Activated T-cell treated with anti-CD3 and anti-CD28 coated beads, Interleukin-2, amount 50 U/mL, for 24 hours (primary cell): ENCODE measurements around the gene PACRG.

Source experiments
- DNase-seq: peaks from one replicate; pipeline ENCODE4 v3.0.0-alpha.2; 2020
- H3K27ac Mint-ChIP-seq: 2 replicates; pipeline ENCODE4 v1.8.0; 2020; ENCODE audit warnings: mild to moderate bottlenecking, mixed read lengths
- H3K27me3 Mint-ChIP-seq: 2 replicates; pipeline ENCODE4 v1.8.0; 2020; ENCODE audit warnings: mixed read lengths
- H3K36me3 Mint-ChIP-seq: 2 replicates; pipeline ENCODE4 v1.8.0; 2020; ENCODE audit warnings: low read depth, mixed read lengths
- H3K4me1 Mint-ChIP-seq: 2 replicates; pipeline ENCODE4 v1.8.0; 2020; ENCODE audit warnings: low read depth, mixed read lengths
- H3K4me3 Mint-ChIP-seq: 2 replicates; pipeline ENCODE4 v1.8.0; 2020; ENCODE audit warnings: mild to moderate bottlenecking, moderate library complexity, mixed read lengths
- H3K9me3 Mint-ChIP-seq: 2 replicates; pipeline ENCODE4 v1.8.0; 2020; ENCODE audit warnings: mixed read lengths

Gene PACRG

DNA sequence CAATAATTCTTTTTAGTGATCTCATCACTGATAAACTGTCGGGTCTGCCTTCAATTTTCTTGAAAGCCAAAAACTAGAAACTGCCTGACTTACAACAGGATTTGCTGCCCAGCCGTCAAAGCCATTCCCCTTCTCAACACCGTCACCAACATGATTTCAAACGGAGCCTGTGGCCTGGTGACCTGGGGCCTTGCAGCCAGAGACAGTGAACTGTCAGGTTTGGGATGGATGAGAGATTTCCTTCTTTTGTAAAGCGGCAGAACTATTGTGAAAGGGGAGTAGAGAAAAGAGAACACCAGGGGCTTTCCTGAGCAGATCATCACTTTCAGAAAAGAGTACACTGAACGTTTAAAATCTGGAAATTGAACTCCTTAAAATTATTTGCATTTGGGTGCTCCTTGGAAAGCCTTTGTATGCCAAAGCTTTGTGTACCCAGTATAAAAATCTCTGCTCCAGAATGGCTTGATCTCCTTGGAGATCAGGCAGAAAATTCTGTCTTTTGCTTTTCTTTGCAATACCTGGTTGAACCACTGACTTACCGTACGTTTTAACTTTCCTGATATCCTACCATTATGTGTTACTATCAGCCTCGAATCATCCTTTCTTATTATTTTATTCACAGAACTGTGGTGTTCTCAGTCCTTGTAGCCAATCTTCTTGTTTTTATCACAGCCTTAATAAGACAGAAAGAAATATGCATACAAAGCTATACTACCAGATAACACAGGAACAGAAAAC is 125.2 kb downstream of the PACRG start:
- no peaks in the 10 kb centered on the region for H3K36me3 Mint-ChIP-seq
- no peak overlapping the region for H3K4me3 Mint-ChIP-seq
- DNase-seq: no peak
- H3K4me1 Mint-ChIP-seq: no peaks in the 10 kb centered on the region
- no peak overlapping the region for H3K27ac Mint-ChIP-seq
- no peaks in the 10 kb centered on the region for H3K9me3 Mint-ChIP-seq
- H3K27me3 Mint-ChIP-seq: peaks cover 5% of the 10 kb centered on the region

- H3K27me3 Mint-ChIP-seq: peaks cover 5% of the 10 kb centered on the region
- H3K9me3 Mint-ChIP-seq: no peaks in the 10 kb centered on the region
- no peaks in the 10 kb centered on the region for H3K4me1 Mint-ChIP-seq
- H3K4me3 Mint-ChIP-seq: no peak overlapping the region
- no peak overlapping the region for H3K27ac Mint-ChIP-seq
- no peak for DNase-seq
- H3K36me3 Mint-ChIP-seq: no peaks in the 10 kb centered on the region
Observed at GRCh38 chr6:162854228-162854627, 126.5 kb downstream of the PACRG start.

GRCh38 chr6:162854734-162855191 is 127.0 kb downstream of the PACRG start:
- Mint-ChIP-seq H3K9me3 (no peaks in the 10 kb centered on the region), H3K4me3 (no peak overlapping the region), H3K36me3 (no peaks in the 10 kb centered on the region), H3K27ac (no peak overlapping the region), H3K4me1 (no peaks in the 10 kb centered on the region), H3K27me3 (peaks cover 5% of the 10 kb centered on the region)
- DNase-seq: no peak

DNA sequence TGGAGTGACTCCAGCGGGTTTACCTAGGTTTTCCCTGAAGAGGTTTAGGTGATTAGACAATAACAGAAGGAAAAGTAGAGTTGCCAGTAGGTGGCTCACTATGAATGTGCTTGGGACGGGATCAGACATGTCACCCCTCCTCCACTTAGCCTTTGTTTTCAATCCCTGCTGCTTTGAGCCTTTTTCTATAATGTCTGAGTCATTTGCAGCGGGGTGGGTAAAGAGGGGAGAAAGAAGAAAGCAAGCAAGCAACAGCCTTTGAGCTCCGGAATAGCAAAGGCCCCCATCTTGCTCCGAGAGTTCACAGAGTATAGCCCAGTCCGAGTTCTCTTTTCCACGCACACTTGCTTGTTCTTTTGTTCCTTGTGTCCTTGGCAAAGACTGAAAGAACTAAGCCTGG is 129.1 kb downstream of the PACRG start:
- DNase-seq: no peak
- Mint-ChIP-seq H3K4me1 (no peaks in the 10 kb centered on the region), H3K36me3 (no peaks in the 10 kb centered on the region), H3K27ac (no peak overlapping the region), H3K4me3 (no peak overlapping the region), H3K9me3 (no peaks in the 10 kb centered on the region), H3K27me3 (peaks cover 5% of the 10 kb centered on the region)

GRCh38 chr6:162857326-162857725 is 129.6 kb downstream of the PACRG start:
- peaks cover 5% of the 10 kb centered on the region for H3K27me3 Mint-ChIP-seq
- no peak overlapping the region for H3K4me3 Mint-ChIP-seq
- H3K36me3 Mint-ChIP-seq: no peaks in the 10 kb centered on the region
- no peak for DNase-seq
- no peaks in the 10 kb centered on the region for H3K4me1 Mint-ChIP-seq
- no peaks in the 10 kb centered on the region for H3K9me3 Mint-ChIP-seq
- no peak overlapping the region for H3K27ac Mint-ChIP-seq

- H3K9me3 Mint-ChIP-seq: no peaks in the 10 kb centered on the region
- DNase-seq: no peak
- H3K4me3 Mint-ChIP-seq: no peak overlapping the region
- no peaks in the 10 kb centered on the region for H3K27me3 Mint-ChIP-seq
- H3K4me1 Mint-ChIP-seq: no peaks in the 10 kb centered on the region
- H3K27ac Mint-ChIP-seq: no peak overlapping the region
- no peaks in the 10 kb centered on the region for H3K36me3 Mint-ChIP-seq
Observed at GRCh38 chr6:162862462-162862861, 134.7 kb downstream of the PACRG start.

- DNase-seq: no peak
- H3K36me3 Mint-ChIP-seq: no peaks in the 10 kb centered on the region
- no peaks in the 10 kb centered on the region for H3K27me3 Mint-ChIP-seq
- H3K27ac Mint-ChIP-seq: no peak overlapping the region
- no peaks in the 10 kb centered on the region for H3K9me3 Mint-ChIP-seq
- no peak overlapping the region for H3K4me3 Mint-ChIP-seq
- H3K4me1 Mint-ChIP-seq: no peaks in the 10 kb centered on the region
Observed at GRCh38 chr6:162862941-162863340, 135.2 kb downstream of the PACRG start.

GRCh38 chr6:162863821-162864220 is 136.0 kb downstream of the PACRG start:
- Mint-ChIP-seq H3K36me3 (no peaks in the 10 kb centered on the region), H3K27me3 (no peaks in the 10 kb centered on the region), H3K9me3 (no peaks in the 10 kb centered on the region), H3K4me1 (no peaks in the 10 kb centered on the region), H3K4me3 (no peak overlapping the region), H3K27ac (no peak overlapping the region)
- DNase-seq: no peak

DNA sequence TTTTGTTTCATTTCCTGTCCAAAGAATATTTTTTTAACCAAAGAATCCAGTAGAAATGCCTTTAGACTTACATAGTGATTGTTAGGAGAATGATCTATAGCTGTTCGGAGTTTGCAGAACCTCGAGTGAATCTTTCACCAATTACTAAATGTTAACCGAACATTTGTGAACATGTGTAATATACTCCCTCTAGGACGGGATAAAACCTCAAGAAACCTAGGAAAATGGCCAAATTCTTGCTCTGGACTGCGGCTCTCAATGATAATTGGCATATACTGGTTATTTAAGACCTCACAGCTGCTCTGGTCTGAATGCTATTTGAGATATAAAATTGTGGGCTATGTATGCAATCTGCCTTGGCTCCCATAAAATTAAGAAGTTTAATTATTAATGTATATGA is 137.1 kb downstream of the PACRG start:
- no peaks in the 10 kb centered on the region for H3K9me3 Mint-ChIP-seq
- H3K36me3 Mint-ChIP-seq: no peaks in the 10 kb centered on the region
- no peak for DNase-seq
- no peaks in the 10 kb centered on the region for H3K27me3 Mint-ChIP-seq
- no peaks in the 10 kb centered on the region for H3K4me1 Mint-ChIP-seq
- H3K27ac Mint-ChIP-seq: no peak overlapping the region
- no peak overlapping the region for H3K4me3 Mint-ChIP-seq

DNA sequence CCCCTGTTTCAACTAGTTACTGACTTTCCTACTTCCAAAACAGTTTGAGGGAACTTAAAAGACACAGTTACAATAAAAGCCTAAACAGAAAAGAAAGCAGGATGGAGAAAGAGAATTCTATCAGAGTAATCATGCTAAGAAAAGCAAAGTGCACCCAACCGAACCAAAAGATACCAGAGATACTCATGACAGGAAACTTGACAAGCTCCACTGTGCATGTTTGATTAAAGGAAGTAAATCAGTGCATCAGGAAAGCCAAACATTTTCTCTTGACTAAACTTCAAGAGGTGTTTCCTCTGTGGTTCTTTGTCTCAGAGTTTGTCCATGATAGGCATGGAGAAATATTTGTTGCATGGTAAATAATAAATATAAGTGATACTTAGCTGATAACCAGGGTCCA is 138.9 kb downstream of the PACRG start:
- H3K4me1 Mint-ChIP-seq: no peaks in the 10 kb centered on the region

DNA sequence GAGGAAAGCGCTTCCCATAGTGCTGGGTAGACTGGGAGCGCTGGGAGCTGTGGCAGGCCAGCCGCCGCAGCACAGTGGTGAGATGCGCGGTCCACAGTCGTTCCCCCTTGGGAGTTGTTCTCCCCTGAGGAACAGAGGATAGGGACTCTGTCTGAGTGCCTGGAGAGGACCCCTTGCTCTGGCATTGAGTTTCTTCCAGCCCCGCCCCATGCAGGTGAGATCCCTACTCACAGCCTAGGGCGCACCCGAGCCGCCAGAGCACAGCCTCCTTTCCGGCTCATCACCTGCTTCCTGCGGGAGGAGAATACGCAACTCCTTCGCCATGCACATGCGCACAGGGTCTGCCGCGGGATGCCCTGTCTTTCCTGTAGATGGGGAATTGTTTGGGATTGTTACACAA is 140.6 kb downstream of the PACRG start:
- no peak overlapping the region for H3K4me3 Mint-ChIP-seq
- DNase-seq: no peak
- no peaks in the 10 kb centered on the region for H3K36me3 Mint-ChIP-seq
- no peak overlapping the region for H3K27ac Mint-ChIP-seq
- H3K9me3 Mint-ChIP-seq: no peaks in the 10 kb centered on the region
- no peaks in the 10 kb centered on the region for H3K27me3 Mint-ChIP-seq
- no peaks in the 10 kb centered on the region for H3K4me1 Mint-ChIP-seq

More for the DNA sequence above, 138.9 kb downstream of the PACRG start:
- Mint-ChIP-seq H3K36me3 (no peaks in the 10 kb centered on the region), H3K27ac (no peak overlapping the region), H3K4me3 (no peak overlapping the region), H3K9me3 (no peaks in the 10 kb centered on the region), H3K27me3 (no peaks in the 10 kb centered on the region)
- DNase-seq: no peak

GRCh38 chr6:162871966-162872365 is 144.2 kb downstream of the PACRG start:
- DNase-seq: no peak
- no peak overlapping the region for H3K4me3 Mint-ChIP-seq
- no peaks in the 10 kb centered on the region for H3K4me1 Mint-ChIP-seq
- H3K27me3 Mint-ChIP-seq: no peaks in the 10 kb centered on the region
- H3K36me3 Mint-ChIP-seq: no peaks in the 10 kb centered on the region
- H3K27ac Mint-ChIP-seq: no peak overlapping the region
- H3K9me3 Mint-ChIP-seq: no peaks in the 10 kb centered on the region

DNA sequence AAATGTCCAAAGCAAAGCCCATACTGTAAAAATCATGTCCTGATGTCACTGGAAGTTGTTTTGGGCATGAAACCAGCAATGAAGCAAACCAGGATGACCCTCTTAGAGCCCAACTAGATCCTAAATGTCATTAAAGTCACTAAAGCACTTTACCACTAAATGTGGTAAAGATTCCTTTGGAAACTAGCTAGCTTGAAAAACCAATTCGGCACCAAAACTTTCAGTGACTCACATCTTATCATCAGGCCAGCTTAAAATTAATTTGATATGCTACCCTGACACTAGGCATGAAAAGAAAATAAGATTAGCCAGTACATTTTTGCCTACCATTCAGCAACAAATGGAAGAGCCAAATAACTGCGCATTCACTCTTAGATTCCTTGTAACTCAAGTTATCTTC is 145.8 kb downstream of the PACRG start:
- Mint-ChIP-seq H3K4me1 (no peaks in the 10 kb centered on the region), H3K27ac (no peak overlapping the region), H3K27me3 (no peaks in the 10 kb centered on the region), H3K9me3 (no peaks in the 10 kb centered on the region), H3K36me3 (no peaks in the 10 kb centered on the region), H3K4me3 (no peak overlapping the region)
- DNase-seq: no peak

- no peak for DNase-seq
- Mint-ChIP-seq H3K4me3 (no peak overlapping the region), H3K9me3 (no peaks in the 10 kb centered on the region), H3K36me3 (no peaks in the 10 kb centered on the region), H3K4me1 (no peaks in the 10 kb centered on the region), H3K27ac (no peak overlapping the region), H3K27me3 (no peaks in the 10 kb centered on the region)
Observed at GRCh38 chr6:162875070-162875469, 147.3 kb downstream of the PACRG start.

DNA sequence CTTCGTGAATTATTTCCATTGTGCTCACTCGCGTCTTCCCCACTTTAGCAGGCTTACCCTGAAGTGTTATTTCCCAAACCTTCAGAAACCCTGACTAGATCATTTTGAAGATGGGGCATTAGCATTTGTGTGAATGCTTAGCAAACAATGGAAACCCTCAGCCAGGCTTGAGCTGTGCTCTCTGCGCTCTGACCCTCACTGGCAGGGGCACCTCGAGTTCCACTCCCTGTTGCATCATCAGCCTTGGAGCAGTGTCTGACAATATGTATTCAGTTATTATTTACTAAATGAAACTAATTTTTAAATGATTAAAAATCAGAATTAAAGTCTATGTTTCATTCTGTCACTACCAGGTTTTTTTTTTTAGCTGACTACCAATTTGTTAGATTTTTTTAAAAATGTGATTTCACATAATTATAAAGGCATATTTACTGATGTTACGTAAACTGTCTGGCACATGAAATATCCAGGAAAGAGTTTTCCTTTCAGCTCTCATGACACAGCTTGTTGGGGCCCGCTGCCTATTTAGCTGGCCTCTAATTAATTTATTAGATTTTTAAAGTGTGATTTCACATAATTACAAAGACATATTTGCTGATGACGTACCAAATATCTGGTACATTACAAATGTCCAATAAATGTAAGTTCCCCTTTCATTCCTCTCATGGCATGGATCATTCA is 155.2 kb downstream of the PACRG start:
- Mint-ChIP-seq H3K4me3 (no peak overlapping the region), H3K4me1 (no peaks in the 10 kb centered on the region), H3K36me3 (no peaks in the 10 kb centered on the region), H3K9me3 (no peaks in the 10 kb centered on the region), H3K27me3 (no peaks in the 10 kb centered on the region), H3K27ac (no peak overlapping the region)
- no peak for DNase-seq
